GM12864 (cell line): ENCODE results near the gene FCHO1.
A peak's percentile ranks its signal among the peaks of the same experiment; 100 is the strongest.

Source experiments
- DNase-seq: peaks from one replicate; pipeline ENCODE4 v3.0.0-alpha.2; 2011; ENCODE audit warnings: low read depth
- H3K4me3 ChIP-seq: 2 replicates; pipeline ENCODE4 v1.5.1; 2011; ENCODE audit warnings: mild to moderate bottlenecking, low read depth, low read length, control low read depth
- TF ChIP-seq, protein P1 (sequence below): IDR thresholded peaks from 2 replicates; pipeline ENCODE4 v1.5.1; 2011; ENCODE audit warnings: low read depth, mild to moderate bottlenecking, moderate library complexity, low read length, control low read depth, inconsistent platforms; ENCODE audit errors: missing control alignments

FCHO1 gene

DNA sequence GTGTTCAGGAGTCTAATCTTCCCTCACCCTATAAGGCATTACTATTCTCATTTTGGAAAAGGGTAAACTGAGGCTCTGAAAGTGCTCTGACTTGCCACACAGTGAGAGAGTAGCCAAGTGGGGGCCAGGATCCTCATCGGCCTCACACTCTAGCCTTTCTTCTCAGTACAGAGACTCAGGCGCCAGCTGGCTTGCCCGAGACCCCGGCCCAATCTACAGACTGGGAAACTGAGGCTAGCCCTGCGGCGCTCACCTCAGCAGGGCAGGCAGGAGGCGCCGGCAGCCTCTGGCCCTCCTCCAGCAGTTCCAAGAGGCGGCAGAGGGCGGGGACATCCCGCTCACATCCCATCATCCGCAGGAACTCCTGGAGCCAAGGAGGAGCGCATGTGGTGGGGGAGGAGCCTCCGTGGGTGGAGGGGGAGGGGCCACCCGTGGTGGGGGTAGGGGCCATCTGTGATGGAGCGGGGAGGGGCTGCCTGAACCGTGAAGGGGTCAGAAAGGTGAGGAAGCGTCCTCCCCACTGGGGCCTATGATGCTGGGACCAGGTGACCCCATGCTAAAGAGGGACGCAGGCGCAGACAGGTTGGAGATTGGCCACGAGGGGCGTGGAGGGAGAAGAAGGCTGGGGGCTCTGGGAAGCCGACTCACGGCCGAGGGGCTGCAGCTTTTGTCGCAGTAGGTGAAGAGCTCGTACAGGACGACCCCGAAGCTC lies 78.7 kb downstream of the FCHO1 start:
- no peak for DNase-seq
- TF ChIP-seq, protein P1, sequence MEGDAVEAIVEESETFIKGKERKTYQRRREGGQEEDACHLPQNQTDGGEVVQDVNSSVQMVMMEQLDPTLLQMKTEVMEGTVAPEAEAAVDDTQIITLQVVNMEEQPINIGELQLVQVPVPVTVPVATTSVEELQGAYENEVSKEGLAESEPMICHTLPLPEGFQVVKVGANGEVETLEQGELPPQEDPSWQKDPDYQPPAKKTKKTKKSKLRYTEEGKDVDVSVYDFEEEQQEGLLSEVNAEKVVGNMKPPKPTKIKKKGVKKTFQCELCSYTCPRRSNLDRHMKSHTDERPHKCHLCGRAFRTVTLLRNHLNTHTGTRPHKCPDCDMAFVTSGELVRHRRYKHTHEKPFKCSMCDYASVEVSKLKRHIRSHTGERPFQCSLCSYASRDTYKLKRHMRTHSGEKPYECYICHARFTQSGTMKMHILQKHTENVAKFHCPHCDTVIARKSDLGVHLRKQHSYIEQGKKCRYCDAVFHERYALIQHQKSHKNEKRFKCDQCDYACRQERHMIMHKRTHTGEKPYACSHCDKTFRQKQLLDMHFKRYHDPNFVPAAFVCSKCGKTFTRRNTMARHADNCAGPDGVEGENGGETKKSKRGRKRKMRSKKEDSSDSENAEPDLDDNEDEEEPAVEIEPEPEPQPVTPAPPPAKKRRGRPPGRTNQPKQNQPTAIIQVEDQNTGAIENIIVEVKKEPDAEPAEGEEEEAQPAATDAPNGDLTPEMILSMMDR, result no peak
- no peak overlapping the region for H3K4me3 ChIP-seq

GRCh38 chr19:17830567-17831418 lies 79.5 kb downstream of the FCHO1 start:
- TF ChIP-seq, protein P1, result no peak
- H3K4me3 ChIP-seq, result no peak overlapping the region
- DNase-seq, result no peak

GRCh38 chr19:17831419-17831888 lies 80.2 kb downstream of the FCHO1 start:
- H3K4me3 ChIP-seq, result no peak overlapping the region
- no peak for DNase-seq
- TF ChIP-seq, protein P1, result no peak

GRCh38 chr19:17832443-17833208 lies 81.3 kb downstream of the FCHO1 start:
- TF ChIP-seq, protein P1, result no peak
- no peak for DNase-seq
- no peak overlapping the region for H3K4me3 ChIP-seq

GRCh38 chr19:17834350-17835181 lies 83.3 kb downstream of the FCHO1 start:
- H3K4me3 ChIP-seq, result no peak overlapping the region
- TF ChIP-seq, protein P1, result peak; percentile 8
- DNase-seq, result no peak
